Measurements from ENCODE around the gene PON3.

PON3 gene

DNA sequence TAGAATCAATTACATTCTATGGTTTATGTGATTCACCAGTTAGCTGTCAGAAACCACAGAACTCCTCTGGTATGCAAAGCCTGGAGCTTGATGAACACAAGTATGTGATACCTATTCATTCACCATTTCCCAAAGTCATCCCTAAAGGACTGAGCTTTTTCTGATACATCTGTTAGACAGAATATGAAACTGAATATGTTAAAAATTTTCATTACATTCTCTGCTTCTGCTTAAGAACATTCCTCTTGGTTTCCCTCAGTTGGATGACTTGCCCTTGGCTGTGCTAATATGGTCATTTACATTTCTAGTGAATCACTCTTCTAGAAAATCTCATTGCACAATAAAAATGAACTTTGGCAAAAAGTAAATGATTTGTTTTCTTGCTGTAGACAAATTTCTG, 61.1 kb downstream of the PON3 start:
- DNase-seq, result no peak

DNA sequence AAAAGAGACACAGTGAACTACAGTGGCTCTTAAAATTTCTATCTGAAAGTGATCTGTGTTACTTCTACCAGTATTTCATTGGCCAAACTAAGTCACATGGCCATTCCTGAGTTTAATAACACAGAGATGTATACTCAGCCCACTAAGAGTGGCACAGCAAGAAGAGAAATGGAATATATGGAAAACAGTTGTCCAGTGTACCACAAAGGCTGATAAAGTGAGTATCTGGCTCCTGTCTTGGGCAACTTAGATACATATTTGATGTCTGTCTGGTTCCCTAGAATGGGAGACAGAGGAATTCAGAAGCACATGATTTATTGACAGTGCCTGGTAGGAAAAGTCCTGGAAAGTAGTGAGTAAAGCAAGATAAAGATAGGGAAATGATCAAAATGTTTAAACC, 61.7 kb downstream of the PON3 start:
- DNase-seq, result no peak

DNA sequence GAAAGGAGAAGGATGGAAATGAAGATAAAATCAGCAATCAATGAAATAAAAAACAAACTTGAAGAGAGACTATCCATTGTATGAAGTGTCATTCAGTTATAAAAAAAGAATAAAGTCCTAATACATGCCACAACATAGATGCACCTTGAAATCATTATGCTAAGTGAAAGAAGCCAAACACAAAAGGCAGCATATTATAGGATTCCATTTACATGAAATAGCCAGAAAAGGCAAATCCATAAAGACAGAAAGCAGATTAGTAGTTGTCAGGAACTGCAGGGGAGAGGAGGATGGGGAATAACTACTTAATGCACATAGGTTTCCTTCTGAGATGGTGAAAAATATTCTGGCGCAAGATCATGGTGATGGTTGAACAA, 65.2 kb downstream of the PON3 start:
- DNase-seq, result no peak

DNA sequence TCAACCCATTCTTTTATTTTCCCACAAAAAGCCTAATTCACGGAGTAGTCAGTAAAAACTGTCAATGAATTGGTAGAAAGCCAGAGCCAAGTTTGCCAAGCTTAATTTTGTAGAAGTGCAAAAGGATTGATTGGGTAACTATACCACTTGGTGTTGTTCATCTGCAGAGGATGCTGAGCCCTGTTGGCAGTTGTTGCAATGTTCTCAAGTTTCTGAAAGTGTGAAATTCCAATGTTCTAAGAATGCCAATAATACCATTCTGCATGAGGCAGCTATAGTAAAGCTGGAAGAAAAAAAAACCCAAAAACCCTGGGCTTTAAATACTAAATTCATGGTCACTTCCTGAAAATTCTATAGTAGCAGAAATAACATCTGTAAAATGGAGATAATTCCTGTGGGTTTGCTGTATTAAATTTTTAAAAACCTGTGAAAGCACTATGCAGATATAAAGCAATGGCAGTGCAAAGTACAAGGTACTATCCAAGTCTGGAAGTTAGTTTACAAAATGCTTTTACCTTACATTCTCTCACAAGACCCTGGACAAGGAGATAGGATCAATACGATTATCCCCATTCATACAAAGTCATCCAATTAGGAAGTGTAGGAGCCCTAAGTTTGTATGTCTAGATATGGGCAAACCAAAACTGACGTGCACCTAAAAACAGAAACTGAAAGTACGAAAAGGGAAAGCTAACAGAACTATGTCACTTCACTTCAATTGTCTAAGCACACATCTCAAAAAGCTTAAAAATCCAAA, 65.8 kb downstream of the PON3 start:
- no peak for DNase-seq

DNA sequence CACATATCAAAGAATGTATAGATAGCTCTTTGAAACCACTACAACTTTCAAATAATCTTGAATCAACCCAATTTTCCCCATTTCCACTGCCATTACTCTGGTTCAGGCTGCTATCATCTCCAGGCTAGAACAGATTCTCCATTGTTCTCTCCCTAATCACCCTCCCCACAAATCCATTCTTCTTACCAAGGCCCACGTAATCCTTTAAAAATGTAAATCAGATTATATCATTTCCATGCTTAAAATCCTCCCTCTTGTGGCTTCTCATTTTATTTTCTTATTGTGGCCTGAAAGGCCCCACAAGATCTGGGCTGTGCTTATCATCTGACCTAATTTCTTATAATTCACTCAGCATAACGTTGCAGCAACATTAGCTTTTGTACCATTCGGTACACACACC, 68.8 kb downstream of the PON3 start:
- DNase-seq, result no peak

DNA sequence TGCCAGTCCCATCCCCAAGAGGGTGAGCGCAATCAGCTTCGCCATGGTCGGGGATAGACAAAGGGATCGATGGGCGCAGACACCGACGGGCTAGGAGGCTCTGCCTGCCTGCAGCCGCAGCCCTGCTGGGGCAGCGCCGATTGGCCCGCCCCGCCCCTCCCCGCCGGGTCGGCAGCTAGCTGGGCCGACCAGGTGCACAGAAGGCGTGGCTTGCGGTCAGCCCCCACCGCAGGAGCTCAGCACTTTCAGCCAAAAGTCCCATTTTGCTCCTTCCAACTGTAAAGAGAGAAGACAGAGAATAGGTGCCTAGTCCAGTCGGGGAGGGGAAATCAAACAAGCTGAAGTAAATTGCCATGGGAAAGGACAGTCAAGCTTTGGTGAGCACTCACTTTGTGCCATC, 71.7 kb downstream of the PON3 start, which contains the start of gene PON1:
TSS of gene PON1 (minus strand) at position 102 of the 400 bp plus-strand sequence. CDS start at position 45, 57 bp downstream.
- DNase-seq, result no peak

DNA sequence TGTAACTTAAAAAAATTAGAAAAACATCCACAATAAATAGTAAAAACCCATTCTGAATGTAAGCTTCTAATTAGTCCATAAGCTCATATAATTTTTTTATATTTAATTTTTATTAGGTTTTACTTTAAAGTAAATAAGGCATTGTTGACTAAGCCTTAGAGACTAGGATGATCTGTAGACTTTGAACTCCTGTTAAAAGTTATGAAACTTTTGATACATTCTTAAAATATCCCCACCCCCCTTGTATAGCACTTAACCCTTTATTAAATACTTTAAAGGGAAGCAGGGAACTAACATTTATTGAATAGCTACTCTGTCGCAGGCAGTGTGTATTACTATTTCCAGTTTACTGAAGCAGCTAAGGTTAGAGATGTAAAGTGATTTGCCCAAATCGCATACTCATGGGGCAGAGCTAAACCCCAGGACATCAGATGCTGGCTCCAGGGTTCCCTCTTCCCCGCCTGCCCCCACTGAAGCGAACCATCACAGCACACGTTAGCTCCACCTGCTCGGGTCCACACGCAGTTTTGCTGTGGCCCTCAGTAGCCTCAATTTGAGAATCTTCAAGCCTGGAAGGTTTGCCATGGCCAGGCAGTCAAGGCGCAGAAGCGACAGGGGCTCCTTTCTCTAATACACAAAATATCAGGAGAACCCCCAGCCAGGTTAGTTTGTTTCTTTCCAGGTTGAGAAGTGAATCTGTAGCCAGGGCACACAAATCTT, 72.6 kb downstream of the PON3 start:
- no peak for DNase-seq

DNA sequence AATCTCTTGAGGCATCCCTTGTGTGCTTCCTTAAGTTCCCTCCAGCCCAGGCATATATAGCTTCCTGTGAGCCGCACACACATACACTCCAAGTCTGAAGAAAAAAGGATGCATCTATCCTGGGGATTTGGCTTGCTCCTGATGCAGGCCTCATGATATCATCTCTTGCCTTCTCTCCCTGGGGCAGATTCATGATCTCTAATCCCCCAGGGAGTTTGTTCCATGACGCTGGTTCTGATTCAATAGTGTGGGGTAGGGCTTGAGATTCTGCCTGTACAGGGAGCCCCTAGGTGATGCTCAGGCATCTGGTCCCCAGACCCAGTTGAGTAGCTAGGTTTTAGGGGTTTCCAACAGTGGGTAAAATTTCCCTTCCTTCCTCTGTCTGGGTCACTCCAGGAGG, 73.3 kb downstream of the PON3 start:
- no peak for DNase-seq

DNA sequence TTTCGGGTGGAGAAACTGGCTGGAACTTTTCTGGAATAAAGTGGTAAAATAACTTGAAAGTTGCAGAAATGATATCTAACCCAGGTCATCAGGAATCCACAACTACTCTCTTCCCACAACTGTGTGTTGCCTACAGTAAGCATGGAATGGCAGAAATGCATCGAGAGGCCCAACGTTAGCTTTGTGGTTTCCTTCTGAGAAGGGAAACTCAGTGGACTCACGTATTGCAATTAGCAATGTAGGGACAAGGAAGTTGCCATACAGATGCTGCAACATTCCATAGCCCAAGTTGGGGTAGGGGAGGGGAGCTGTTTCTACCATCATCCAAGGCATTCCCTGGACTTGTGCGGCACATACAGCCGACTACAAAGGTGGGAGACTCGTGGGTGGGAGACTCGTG, 73.8 kb downstream of the PON3 start:
- DNase-seq, result no peak

DNA sequence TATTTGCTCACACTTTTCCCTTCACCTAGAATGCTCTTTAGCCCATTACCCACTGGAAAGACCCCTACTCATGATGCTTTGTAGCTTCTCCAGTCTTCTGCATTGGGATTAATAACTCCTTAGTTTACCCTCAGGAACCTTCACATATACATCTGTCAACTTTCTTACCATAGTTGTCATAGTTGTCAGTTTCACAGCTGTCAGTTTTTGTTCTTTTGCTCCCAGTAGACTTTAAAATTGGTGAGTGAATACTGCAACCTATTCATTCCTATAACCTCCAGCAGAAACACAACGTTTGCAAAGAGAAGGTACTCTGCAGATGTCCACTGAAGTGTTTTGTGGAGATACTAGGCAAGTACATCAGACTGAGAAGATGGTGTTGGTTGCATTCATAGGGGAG, 74.5 kb downstream of the PON3 start:
- no peak for DNase-seq

DNA sequence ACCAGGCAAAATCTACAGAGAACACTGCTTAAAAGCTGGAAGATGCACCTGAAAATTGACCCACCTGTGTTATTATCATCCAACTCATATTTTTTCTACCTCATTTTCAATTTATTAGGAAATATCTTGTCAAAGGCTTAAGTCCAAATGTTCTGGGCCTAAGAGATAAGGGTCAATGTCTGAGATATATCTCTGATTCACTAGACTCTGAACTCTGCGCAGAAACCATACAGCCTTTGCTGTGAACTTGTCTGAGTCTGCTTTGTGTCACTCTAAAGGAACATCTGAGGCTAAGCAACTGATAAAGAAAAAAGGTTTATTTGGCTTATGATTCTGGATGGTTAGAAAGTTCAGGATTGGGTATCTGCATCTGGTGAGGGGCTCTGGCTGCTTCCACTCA, 75.5 kb downstream of the PON3 start:
- DNase-seq, result no peak

DNA sequence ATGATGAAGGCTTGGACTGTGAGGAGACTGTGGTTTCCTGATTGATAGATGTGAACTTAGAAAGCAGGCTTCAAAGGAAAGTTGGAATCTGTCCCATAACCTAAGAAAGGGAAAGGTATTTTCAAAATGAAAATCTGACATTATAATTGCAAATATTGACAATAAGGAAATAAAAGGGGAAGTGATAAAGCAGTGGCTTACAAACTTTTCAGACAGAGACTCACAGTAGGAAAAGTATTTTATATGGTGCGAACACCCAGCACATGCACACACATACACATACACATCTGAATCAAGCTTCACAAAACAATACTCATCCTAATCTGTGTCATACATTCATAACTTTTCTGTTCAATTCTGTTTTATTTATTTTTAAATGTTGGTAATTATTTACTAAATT, 76.6 kb downstream of the PON3 start:
- DNase-seq, result no peak

DNA sequence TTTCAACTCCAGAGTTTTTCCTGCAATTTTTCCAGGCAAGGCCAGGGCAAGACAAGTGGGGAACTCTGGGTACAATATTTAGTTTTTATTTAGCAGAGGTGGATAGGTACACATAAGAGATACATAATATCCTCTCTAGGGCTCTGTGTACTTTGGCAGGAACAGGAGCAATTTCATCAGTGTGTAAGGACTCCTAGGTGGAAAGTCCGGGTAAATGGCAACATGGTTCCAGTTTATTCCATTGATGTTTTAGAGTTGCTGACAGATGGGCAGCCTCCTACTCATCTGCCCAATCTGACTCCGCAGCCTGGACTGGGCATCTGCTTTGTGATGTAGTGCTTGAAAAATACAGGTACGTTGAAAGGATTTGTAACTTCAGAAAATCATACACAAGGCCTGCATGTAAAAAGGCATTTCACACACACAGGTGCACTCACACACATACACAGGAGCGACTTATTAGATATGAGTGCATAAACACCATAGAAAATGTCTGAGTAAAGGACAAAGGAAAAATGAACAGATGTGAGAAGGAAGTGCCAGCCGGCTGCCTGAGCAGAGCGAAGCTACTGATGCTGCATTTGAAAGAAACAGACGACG, 77.6 kb downstream of the PON3 start:
- DNase-seq, result no peak

DNA sequence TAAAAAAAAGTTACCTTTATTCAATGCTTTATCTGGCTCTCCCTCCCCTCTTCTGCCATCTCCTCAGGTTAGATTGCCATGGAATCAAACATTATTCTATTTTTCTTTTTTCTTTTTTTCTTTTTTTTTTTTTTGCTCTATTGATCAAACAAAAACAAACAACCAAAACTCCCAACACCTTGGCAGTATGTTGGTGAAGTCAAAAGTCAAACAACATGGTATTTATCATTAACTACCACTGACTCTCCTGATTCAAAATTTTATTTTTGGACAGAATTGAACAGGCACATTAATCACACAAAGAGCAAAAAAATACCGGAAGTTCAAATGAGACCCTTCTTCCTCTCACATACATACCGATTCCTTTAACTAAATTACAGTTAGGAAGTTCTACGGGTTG, 78.2 kb downstream of the PON3 start:
- no peak for DNase-seq

DNA sequence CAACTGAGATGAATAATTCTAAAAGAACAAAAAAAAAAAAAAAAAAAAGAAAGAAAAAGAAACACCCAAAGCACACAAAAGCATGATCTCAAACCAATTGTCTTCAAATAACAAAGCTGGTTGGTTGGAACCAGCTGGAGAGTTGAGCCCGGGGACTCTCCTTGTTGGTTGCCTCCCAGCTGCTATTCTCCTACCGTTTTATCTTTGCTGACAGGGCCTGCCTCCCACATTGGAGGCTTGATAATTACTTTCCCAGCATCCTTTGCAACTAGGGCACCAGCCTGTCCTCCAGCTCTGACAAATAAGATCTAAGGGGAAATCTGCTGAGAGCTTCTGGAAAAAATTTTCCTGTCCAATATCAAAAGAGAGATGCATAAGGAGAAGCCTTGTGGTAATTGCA, 78.6 kb downstream of the PON3 start:
- DNase-seq, result no peak

DNA sequence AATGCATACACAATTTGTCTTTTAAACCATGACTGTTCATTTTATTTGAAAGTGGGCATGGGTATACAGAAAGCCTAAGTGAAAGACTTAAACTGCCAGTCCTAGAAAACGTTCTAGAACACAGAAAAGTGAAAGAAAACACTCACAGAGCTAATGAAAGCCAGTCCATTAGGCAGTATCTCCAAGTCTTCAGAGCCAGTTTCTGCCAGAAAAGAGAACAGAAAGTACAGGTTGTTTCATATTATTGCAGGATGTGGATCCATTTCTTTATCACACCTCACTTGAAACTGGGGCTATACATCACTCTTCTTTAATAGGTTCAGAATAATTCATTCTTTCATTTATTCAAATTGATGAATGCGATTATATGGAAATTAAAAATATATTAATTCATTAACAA, 79.6 kb downstream of the PON3 start:
- DNase-seq, result no peak

DNA sequence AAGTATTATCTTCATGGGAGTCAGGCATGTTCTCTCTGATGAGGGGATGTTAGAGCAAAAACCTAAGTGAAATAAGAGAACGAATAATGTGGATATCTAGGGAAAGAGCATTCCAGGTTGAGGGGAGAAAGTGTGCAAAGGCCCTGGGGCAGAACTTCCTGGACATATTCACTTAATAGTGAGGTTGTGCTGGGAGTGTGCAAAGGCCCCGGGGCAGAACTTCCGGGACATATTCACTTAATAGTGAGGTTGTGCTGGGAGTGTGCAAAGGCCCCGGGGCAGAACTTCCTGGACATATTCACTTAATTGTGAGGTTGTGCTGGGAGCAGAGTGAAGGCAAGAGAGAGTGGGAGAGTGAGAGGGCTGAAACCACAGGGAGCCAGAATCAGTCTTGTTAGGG, 83.6 kb downstream of the PON3 start:
- no peak for DNase-seq

DNA sequence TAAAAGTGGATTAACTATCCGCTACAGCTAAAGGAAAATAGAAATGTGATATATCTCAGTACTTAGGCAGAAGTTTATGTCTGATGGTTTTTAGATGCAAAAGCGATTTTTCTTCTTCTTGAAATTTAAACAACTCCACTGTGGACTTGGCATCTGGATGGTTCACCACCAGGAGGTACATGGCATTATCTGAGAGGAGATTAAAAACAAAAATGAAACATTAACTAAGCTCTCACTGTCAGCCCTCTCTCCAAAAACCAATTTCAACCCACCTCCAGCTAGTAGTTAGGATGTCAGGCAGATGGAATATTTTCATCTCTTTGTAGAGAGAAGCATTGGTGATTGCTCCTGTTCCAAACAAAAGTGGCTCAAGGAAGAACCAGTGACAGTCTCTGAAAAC, 84.8 kb downstream of the PON3 start:
- DNase-seq, result no peak

DNA sequence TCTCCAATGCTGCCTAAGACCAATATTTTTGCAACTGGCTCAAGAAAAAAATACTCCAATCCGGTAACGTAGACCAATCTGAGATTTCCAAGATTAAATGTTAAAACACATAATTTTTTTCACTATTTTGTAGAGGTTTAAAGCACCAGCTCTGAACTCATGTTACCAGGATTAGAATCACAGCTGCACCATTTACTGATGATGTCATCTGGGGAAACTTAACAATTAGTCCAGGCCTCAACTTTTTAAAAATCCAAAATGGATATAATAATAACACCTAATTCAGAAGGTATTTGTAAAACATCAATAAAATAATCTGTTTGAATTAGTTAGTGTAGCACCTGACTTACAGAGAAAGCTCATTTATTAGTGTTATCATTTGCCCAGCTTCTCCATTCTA, 86.2 kb downstream of the PON3 start:
- DNase-seq, result no peak
